AG04449 (cell line): Measurements from ENCODE around the gene GRID1.

Experiments
- CTCF ChIA-PET: fragments of 350-600 bp; formaldehyde crosslinking; extraction: SDS; loops from one replicate; lab custom pipeline; 2021; ENCODE audit warnings: antibody characterized with exemption; lab: Yijun Ruan, JAX
- POLR2A ChIA-PET: fragments of 400-600, 350-600 bp; formaldehyde crosslinking; extraction: SDS; loops from one replicate; lab custom pipeline; 2020; ENCODE audit warnings: antibody characterized with exemption, inconsistent platforms; lab: Yijun Ruan, JAX
- DNase-seq: peaks from one replicate; pipeline ENCODE4 v3.0.0-alpha.2; 2010; ENCODE audit warnings: low read depth, low spot score
- H3K4me3 ChIP-seq: 2 replicates; pipeline ENCODE4 v1.5.1; 2011; ENCODE audit warnings: low read depth, mild to moderate bottlenecking, control low read depth, low read length
- CTCF ChIP-seq: IDR thresholded peaks from one replicate; pipeline ENCODE4 v1.5.1; 2011; ENCODE audit warnings: mild to moderate bottlenecking, moderate library complexity, low read length, control low read depth, inconsistent platforms; ENCODE audit not compliant: insufficient read depth; ENCODE audit errors: missing control alignments

GRID1 gene

GRCh38 chr10:85788570-85788969 lies 578.0 kb downstream of the GRID1 start:
- CTCF ChIA-PET, result no interaction called here
- POLR2A ChIA-PET, result no interaction called here
- DNase-seq, result no peak
- no peak for TF ChIP-seq CTCF
- no peak overlapping the region for H3K4me3 ChIP-seq

- H3K4me3 ChIP-seq, result no peak overlapping the region
- TF ChIP-seq CTCF, result no peak
- no peak for DNase-seq
- ChIA-PET POLR2A (no interaction called here), CTCF (no interaction called here)
Measured at GRCh38 chr10:85787881-85788280, 578.7 kb downstream of the GRID1 start.

- POLR2A ChIA-PET, result no interaction called here
- CTCF ChIA-PET, result no interaction called here
- no peak overlapping the region for H3K4me3 ChIP-seq
- TF ChIP-seq CTCF, result no peak
- no peak for DNase-seq
Measured at GRCh38 chr10:85787393-85787792, 579.2 kb downstream of the GRID1 start.

GRCh38 chr10:85786401-85786899 lies 580.1 kb downstream of the GRID1 start:
- TF ChIP-seq CTCF, result no peak
- CTCF ChIA-PET, result no interaction called here
- POLR2A ChIA-PET, result no interaction called here

GRCh38 chr10:85784792-85785191 lies 581.8 kb downstream of the GRID1 start:
- ChIA-PET POLR2A (no interaction called here), CTCF (no interaction called here)
- H3K4me3 ChIP-seq, result no peak overlapping the region
- no peak for DNase-seq
- TF ChIP-seq CTCF, result no peak

More at GRCh38 chr10:85786401-85786899, 580.1 kb downstream of the GRID1 start:
- H3K4me3 ChIP-seq, result no peak overlapping the region
- DNase-seq, result no peak

GRCh38 chr10:85781404-85781803 lies 585.2 kb downstream of the GRID1 start:
- POLR2A ChIA-PET, result no interaction called here
- CTCF ChIA-PET, result no interaction called here
- DNase-seq, result no peak

More at GRCh38 chr10:85781404-85781803, 585.2 kb downstream of the GRID1 start:
- no peak overlapping the region for H3K4me3 ChIP-seq
- no peak for TF ChIP-seq CTCF
